Hepatocyte (in vitro differentiated cells): ENCODE results near the gene ANKS1B. TPM values are rescaled to one million over a fixed set of nuclear protein-coding genes. Genes with fewer than 3 reads are reported as not detected.

Experiments
- DNase-seq: peaks from one replicate; pipeline ENCODE4 v3.0.0-alpha.2; 2016; ENCODE audit warnings: low spot score
- H2AFZ ChIP-seq: fragments of 200-600 bp; sonication (generic); 2 replicates; pipeline ENCODE4 v1.6.0; 2016; ENCODE audit warnings: antibody characterized with exemption, mild to moderate bottlenecking
- H3K27ac ChIP-seq: fragments of 200-600 bp; sonication (generic); 2 replicates; pipeline ENCODE4 v1.5.1; 2016; ENCODE audit warnings: mild to moderate bottlenecking
- H3K27me3 ChIP-seq: fragments of 200-600 bp; sonication (generic); 2 replicates; pipeline ENCODE4 v1.6.1; 2016
- H3K36me3 ChIP-seq: fragments of 200-600 bp; sonication (generic); replicated peaks from 2 replicates; pipeline ENCODE4 v1.5.1; 2016; ENCODE audit warnings: low read depth; ENCODE audit not compliant: insufficient read depth
- H3K4me1 ChIP-seq: fragments of 200-600 bp; sonication (generic); 2 replicates; pipeline ENCODE4 v1.5.1; 2016; ENCODE audit warnings: mild to moderate bottlenecking, moderate library complexity; ENCODE audit not compliant: insufficient read depth
- H3K4me2 ChIP-seq: fragments of 200-600 bp; sonication (generic); 2 replicates; pipeline ENCODE4 v1.6.0; 2016
- H3K4me3 ChIP-seq: fragments of 200-600 bp; sonication (generic); 2 replicates; pipeline ENCODE4 v1.5.1; 2016; ENCODE audit warnings: mild to moderate bottlenecking
- H3K79me2 ChIP-seq: fragments of 200-600 bp; sonication (generic); 2 replicates; pipeline ENCODE4 v1.6.0; 2017; ENCODE audit warnings: mild to moderate bottlenecking
- H3K9me2 ChIP-seq: fragments of 200-600 bp; sonication (generic); replicated peaks from 2 replicates; pipeline ENCODE4 v1.6.0; 2017; ENCODE audit warnings: mild to moderate bottlenecking; ENCODE audit not compliant: insufficient read depth
- H3K9me3 ChIP-seq: fragments of 200-600 bp; sonication (generic); 2 replicates; pipeline ENCODE4 v1.5.1; 2016; ENCODE audit warnings: low read depth, mild to moderate bottlenecking
- H4K20me1 ChIP-seq: fragments of 200-600 bp; sonication (generic); 2 replicates; pipeline ENCODE4 v1.6.0; 2016; ENCODE audit warnings: mild to moderate bottlenecking; ENCODE audit not compliant: insufficient read depth, poor library complexity, severe bottlenecking
- CTCF ChIP-seq: fragments of 200-600 bp; sonication (generic); IDR thresholded peaks from 2 replicates; pipeline ENCODE4 v1.5.1; 2016; ENCODE audit warnings: antibody characterized with exemption, mild to moderate bottlenecking; ENCODE audit not compliant: poor library complexity
- EZH2 ChIP-seq: fragments of 200-600 bp; sonication (generic); IDR thresholded peaks from 2 replicates; pipeline ENCODE4 v1.6.1; 2016; ENCODE audit warnings: antibody characterized with exemption, mild to moderate bottlenecking, borderline replicate concordance
- EZH2phosphoT487 ChIP-seq: fragments of 200-600 bp; sonication (generic); IDR thresholded peaks from one replicate; pipeline ENCODE4 v1.6.1; 2018; ENCODE audit warnings: antibody characterized with exemption, mild to moderate bottlenecking, low read depth, moderate library complexity; ENCODE audit not compliant: unreplicated experiment, severe bottlenecking
- WGBS: methylation state at CpG from one replicate; pipeline ENCODE4 v1.1.6; 2016; ENCODE audit warnings: low lambda C conversion rate; ENCODE audit errors: missing lambda C conversion rate; 5-methylcytosine and 5-hydroxymethylcytosine counted together
- polyA plus RNA-seq: library from polyadenylated mRNA; unstranded; fragments of >200 nt; fragmentation: Nextera tagmentation; extraction: Ambion mirVana; gene quantifications from 2 replicates; pipeline ENCODE4 v1.2.1, GENCODE V29; 2016
- total RNA-seq: library from RNA; depleted of rRNA; stranded (reverse); fragments of >200 nt; gene quantifications from 2 replicates; pipeline ENCODE4 v1.2.3, GENCODE V29; 2014

ANKS1B gene
- total and polyA plus RNA-seq, 2 experiments from 2014 or later = 1.6 to 2.2 TPM

- H3K27ac ChIP-seq = no peak overlapping the region
- H3K9me2 ChIP-seq = no peaks in the 10 kb centered on the region
- H2AFZ ChIP-seq = no peak overlapping the region
- H4K20me1 ChIP-seq = no peaks in the 10 kb centered on the region
- TF ChIP-seq EZH2phosphoT487 (no peak), EZH2 (no peak), CTCF (no peak)
- no peaks in the 10 kb centered on the region for H3K79me2 ChIP-seq
- H3K4me1 ChIP-seq = no peaks in the 10 kb centered on the region
- no peaks in the 10 kb centered on the region for H3K9me3 ChIP-seq
- DNase-seq = no peak
- no peaks in the 10 kb centered on the region for H3K36me3 ChIP-seq
- 90% methylated on average over 4 of the region's 4 CpGs for WGBS
- H3K4me3 ChIP-seq = no peak overlapping the region
- no peak overlapping the region for H3K4me2 ChIP-seq
- no peaks in the 10 kb centered on the region for H3K27me3 ChIP-seq
Observed at GRCh38 chr12:98714426-98714825, 1270.3 kb downstream of the ANKS1B start.

GRCh38 chr12:98709022-98709421, 1275.7 kb downstream of the ANKS1B start:
- H3K27ac ChIP-seq = no peak overlapping the region
- WGBS = 95% methylated on average over 1 of the region's 1 CpG
- H4K20me1 ChIP-seq = no peaks in the 10 kb centered on the region
- no peak overlapping the region for H3K4me2 ChIP-seq
- no peaks in the 10 kb centered on the region for H3K9me3 ChIP-seq
- H3K4me1 ChIP-seq = no peaks in the 10 kb centered on the region
- no peaks in the 10 kb centered on the region for H3K27me3 ChIP-seq
- H3K9me2 ChIP-seq = no peaks in the 10 kb centered on the region
- no peaks in the 10 kb centered on the region for H3K36me3 ChIP-seq
- no peak overlapping the region for H2AFZ ChIP-seq
- TF ChIP-seq EZH2 (no peak), CTCF (no peak), EZH2phosphoT487 (no peak)
- no peaks in the 10 kb centered on the region for H3K79me2 ChIP-seq
- no peak for DNase-seq
- H3K4me3 ChIP-seq = no peak overlapping the region

GRCh38 chr12:98701166-98701565, 1283.6 kb downstream of the ANKS1B start:
- Histone ChIP-seq H3K27ac (no peak overlapping the region), H4K20me1 (no peaks in the 10 kb centered on the region), H2AFZ (no peak overlapping the region), H3K9me2 (no peaks in the 10 kb centered on the region), H3K36me3 (no peaks in the 10 kb centered on the region), H3K4me3 (no peak overlapping the region), H3K4me1 (no peaks in the 10 kb centered on the region), H3K4me2 (no peak overlapping the region), H3K79me2 (no peaks in the 10 kb centered on the region), H3K9me3 (no peaks in the 10 kb centered on the region), H3K27me3 (no peaks in the 10 kb centered on the region)
- no peak for DNase-seq
- TF ChIP-seq CTCF (no peak), EZH2phosphoT487 (no peak), EZH2 (no peak)
- 75% methylated on average over 1 of the region's 1 CpG for WGBS

GRCh38 chr12:98699586-98699985, 1285.2 kb downstream of the ANKS1B start:
- Histone ChIP-seq H3K4me1 (no peaks in the 10 kb centered on the region), H3K9me3 (no peaks in the 10 kb centered on the region), H2AFZ (no peak overlapping the region), H3K4me2 (no peak overlapping the region), H3K79me2 (no peaks in the 10 kb centered on the region), H3K9me2 (no peaks in the 10 kb centered on the region), H3K27me3 (no peaks in the 10 kb centered on the region), H4K20me1 (no peaks in the 10 kb centered on the region), H3K4me3 (no peak overlapping the region), H3K36me3 (no peaks in the 10 kb centered on the region), H3K27ac (no peak overlapping the region)
- DNase-seq = no peak
- TF ChIP-seq CTCF = no peak
- WGBS = 75% methylated on average over 3 of the region's 3 CpGs
